RCC 7860 (cell line): ENCODE results near the gene RNF223.
A peak's percentile ranks its signal among the peaks of the same experiment; 100 is the strongest.

Source experiments
- DNase-seq: peaks from one replicate; pipeline ENCODE4 v3.0.0-alpha.2; 2015; ENCODE audit warnings: low spot score
- FAIRE-seq: peaks from 2 replicates; lab custom pipeline; 2012; peaks lifted over from hg19 to GRCh38; lab: Jason Lieb, UNC

Gene RNF223

DNA sequence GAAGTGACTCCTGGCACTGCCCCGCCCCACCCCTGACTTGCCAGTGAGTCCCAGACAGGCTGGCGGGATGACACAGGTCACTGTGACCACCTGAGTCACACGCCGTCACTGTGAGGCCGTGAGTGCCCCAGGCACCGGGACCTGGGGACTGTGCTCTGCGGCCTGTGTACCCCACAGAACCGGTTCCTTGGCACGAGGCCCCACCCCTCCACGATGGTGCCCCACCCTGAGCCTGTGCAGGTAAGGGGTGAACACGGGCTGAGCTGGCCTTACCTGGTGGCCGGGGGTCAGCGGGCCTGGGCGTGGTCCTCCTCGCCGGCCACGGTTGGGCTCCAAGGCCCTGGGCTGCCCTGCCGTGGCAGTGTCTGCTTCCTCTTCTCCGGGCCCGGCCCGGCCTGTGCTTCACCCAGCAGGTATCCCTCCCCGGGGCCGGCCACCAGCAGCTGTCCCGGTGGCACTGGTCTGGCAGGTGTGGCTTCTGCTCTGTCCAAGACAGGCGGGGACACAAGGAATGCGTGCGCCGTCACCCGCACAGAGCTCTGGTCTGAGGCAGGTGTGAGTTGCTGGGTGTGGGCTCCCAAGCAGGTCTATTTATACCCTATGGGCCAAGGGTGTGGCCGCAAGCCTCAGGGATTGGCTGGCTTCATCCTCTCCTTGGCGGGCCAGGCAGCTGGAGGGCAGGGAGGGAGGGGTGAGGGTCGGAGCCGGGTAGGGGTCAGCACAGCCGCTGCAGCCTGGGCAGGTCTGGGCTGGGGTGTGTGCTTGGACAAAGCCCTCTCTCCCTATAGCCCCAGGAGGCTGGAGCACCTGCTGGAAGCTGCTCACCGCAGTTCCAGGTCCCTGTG is at the start of gene RNF223:
Gene RNF223 (minus strand): TSS at position 564 of the 845 bp plus-strand sequence. CDS start 1,740 bp downstream, outside the sequence.
- DNase-seq (no peak), FAIRE-seq (no peak)

DNA sequence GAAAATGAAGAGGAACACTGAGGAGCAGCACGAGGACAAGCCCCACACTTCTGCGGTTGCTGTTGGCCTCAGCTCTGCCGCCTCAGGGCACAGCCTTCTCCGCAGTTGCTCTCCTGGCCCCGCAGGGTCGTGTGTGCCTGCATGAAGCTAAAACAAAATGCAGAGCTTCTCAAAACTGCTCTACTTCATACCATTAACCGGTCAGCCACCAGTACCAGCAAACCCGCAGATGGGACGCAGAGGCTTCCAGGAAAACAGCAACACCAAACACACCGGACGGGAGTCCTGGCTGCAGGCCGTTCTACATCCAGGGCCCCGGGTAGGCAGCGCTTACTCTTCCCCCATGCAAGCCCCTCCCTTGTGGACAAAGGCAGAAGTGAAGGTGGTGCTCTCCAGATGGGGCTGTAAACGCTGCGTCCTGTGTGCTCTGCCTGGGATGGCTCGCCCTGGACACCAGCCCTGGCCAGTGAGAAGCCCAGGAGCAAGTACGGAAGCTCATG is 48.9 kb upstream of the RNF223 start:
- DNase-seq (no peak), FAIRE-seq (no peak)

DNA sequence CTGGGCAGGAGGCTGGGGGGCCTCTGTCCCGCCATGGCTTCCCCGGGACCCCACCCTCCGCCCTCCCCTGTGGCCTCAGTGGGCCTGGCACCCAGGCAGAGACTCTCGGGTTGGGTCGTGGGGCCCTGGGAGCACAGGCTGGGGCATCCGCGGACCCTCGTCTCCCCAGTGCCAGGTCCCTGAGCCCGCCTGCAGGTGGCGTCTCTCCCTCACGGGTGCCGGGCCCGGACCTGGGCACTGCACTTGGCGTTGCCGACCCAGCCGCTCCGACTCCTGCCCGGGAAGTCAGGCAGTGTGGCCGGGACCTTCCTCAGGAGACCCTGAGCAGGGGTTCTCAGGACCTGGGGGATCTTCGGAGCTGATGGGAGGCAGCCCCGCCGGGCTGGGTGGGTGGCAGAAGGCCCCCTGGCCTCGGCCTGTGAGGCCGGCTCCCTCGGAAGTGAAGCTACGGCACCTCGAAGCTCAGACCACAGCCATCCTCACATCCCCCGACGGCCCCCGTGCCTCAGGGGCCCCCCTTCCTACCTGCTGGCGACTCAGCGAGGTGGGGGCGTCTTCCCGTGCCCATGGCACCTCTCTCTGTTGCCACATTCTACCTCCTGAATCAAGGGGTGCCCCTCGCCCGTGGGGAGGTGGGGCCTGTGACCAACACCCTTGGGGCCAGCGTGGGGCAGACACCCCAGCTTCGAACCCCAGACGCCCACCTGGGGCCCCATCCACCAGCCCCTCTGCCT is 48.1 kb upstream of the RNF223 start:
- FAIRE-seq = no peak
- DNase-seq = peak; percentile 52

DNA sequence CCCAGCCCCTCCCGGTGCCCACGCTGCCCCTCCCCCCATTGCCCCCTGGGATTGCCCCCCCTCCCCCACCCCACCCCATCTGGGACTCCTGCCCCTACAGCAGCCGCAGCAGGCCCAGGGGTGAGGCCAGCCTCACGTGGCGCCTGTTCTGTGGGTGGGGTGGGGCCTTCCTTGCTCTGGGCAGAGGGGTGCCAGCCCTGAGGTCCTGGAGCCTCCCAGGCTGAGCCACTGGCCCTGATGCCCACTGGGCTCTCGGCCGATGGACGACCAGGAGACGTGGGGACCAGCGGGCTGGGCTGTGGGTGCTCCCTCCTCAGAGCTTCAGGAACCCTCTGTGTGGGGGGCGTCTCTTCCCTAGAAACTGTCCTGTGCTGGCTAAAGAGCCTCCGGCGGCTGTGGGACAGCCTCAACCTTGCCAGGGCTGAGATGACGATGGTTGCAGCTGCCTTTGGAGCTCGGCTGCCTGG is 47.5 kb upstream of the RNF223 start:
- FAIRE-seq = no peak
- DNase-seq = no peak

DNA sequence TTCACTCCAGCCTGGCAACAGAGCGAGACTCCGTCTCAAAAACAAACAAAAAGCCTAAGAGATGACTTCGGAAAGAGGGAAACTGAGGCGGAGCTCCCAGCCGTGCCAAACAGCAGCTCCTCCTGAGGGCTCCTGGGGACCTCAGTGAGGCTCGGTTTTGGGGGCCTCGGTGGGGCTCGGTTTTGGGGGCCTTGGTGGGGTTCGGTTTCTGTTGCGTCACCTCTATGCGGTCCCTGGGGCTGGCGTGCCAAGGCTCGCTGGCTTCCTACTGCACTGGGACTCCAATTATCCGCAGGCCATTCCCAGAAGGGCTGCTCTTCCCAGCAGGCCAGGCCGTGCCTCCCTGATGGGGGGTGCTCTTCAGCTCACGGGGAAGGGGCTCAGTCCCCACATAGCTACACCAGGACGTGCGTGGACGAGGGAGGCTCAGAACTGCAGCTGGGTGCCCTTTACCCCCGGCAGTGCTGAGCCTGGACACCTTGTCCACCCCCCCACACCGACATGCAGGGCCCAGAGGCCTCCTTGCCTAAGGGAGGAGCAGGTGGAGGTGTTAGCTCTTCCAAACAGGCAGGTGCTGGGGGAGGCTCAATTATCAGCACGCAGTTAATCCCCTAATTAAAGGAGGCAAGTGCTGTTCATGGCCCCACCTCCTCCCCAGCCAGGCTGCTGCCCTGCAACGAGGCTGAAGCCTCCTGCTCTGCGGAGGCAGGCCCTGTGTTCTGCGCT is 46.9 kb upstream of the RNF223 start:
- no peak for DNase-seq

DNA sequence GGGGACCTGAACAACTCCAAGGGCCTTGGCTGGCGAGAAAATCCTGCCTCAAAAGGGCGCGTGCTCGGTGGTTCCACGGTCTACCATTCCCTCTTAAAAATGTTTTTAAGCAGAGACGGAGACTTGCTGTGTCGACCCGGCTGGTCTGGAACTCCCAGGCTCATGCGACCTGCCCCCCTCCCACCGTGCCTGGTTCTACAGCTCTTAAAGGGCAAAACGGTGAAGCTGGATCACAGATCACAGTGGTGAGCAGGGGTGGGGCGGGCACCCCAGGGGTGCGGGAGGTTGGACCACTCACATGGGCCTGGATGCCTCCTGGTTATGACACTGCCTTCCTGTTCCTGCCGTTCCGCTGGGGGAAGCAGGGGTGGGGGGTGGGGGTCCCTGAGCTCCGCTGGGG is 46.0 kb upstream of the RNF223 start:
- FAIRE-seq (no peak), DNase-seq (no peak)

More for the DNA sequence above, 46.9 kb upstream of the RNF223 start:
- FAIRE-seq = no peak

DNA sequence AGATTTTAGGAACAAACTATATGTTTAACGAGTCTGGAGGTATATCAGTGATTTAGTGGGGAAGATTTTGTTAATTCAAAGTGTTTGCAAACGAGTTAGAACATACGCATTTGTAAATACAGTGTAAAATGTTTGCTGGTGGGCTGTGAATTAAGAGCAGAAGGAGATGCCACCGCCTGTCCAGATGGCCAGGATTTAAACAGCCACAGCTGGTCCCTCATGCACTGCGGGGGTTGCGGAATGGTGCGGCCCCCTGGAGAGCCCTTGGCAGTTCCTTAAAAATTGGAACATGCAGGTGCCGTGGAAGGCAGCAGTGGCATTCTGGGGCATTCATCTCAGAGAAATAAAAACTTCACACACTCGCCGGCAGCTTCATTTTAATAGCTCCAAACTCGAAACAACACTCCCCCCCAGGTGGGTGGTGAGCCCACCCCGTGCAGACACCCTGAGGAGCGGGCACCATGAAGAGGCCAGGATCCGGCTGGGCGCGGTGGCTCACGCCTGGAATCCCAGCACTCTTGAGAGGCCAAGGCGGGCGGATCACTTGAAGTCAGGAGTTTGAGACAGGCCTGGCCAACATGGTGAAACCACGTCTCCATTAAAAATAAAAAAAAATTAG is 45.3 kb upstream of the RNF223 start:
- DNase-seq (no peak), FAIRE-seq (no peak)

DNA sequence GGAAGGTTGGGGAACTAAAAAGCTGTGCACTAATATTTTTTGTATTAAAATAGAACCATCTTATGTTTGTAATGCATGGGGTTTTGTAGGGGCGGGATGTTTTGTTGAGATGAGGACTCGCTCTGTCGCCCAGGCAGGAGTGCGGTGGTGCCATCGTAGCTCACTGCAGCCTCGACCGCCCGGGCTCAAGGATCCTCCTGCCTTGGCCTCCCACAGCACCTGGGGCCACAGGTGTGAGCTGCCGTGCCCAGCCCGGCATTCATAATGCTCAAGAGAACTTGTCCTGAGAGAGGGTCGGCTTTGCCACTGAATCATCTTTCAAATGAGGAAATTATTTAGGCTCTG is 44.7 kb upstream of the RNF223 start:
- no peak for FAIRE-seq

DNA sequence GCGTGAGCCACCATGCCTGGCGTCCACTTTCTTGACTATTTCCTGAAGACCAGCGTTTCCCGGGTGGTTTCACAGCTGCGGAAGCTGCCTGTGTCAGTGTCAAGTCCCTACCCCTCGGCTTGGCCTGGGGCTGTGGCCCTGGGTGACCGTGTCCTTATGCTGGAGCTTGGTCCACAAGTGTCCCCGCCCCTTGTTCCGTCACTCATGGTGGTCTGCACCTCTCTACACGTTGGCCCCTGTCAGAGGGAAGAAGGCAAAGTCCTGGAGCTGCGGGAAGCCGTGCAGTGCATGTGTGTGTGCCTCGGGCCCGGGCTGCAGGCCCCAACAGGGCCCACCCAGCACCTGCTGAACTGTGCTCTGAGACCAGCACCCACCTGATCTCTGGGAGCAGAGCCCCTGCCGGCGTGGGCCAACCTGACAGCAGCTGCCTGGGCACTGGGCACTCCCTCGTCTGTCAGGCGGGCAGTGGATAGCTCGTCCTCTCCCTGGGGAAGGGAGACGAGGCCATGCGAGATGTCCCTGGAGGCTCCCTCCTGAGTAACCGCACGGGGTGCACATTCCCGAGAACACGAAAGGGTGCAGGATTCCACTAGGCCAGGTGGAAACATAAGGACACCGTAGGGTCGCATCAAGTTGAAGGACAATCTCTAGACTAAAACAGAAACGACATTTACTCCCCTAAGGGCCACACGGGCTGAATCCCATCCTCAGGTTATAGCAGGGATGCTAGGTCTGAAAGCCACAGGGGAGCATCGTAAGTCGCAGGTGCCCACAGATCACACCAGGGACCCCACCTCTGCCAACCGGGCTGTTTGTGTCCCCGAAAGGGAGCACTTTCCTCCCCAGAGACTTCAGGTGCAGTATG is 44.1 kb upstream of the RNF223 start:
- DNase-seq (no peak), FAIRE-seq (no peak)

More for the DNA sequence above, 44.7 kb upstream of the RNF223 start:
- no peak for DNase-seq

DNA sequence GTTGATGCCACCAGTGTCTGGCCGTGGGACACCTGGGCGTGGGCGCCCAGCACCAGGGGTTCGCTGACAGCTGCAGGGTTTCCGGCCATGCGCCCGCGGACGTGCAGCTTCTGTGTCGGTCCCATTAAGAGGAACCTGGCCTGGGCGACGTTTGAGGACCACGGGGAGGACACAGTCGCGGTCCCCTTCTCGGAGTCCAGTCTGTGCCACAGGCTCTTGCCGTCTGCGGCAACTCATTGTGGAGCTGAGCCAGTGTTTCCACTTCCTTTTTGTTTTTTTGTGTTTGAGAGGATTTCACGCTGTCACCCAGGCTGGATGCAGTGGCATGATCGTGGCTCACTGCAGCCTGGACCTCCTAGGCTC is 43.3 kb upstream of the RNF223 start:
- FAIRE-seq (no peak), DNase-seq (no peak)

DNA sequence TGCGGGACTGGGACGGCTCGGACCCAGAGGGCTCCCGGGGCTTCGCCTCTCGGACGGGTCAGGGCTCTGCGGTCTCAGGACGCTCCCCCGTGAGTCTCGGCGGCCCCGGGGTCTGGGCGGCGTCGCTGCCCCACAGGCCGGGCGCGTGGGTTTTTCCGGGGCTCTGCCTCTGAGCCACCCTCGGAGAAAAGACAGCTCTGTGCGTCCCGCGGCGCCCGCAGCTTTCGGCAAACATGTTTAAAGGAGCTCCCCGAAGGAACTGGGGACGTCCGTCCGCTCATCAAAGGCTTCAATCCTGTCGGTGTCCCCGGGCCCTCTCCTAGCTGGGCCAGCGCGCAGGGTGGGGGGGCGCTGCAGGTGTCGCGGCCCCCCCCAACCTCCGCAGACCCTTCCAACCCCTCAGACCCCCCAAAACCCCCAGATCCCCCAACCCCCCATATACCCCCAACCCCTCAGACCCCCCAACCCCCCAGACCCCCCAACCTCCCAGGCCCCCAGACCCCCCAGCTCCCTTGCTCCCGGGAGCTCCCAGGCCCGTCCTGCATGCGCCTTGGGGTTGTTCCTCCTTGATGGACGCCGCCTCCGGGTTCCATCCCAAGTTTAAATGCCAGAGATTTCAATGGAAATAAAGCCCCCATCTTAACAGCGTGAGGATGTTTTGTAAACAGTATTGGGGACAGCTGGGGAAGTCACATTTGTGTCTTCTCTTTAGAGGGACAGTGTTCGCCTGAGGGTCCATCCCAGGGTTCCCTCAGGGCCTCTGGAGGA is 42.8 kb upstream of the RNF223 start:
- no peak for FAIRE-seq
- no peak for DNase-seq

DNA sequence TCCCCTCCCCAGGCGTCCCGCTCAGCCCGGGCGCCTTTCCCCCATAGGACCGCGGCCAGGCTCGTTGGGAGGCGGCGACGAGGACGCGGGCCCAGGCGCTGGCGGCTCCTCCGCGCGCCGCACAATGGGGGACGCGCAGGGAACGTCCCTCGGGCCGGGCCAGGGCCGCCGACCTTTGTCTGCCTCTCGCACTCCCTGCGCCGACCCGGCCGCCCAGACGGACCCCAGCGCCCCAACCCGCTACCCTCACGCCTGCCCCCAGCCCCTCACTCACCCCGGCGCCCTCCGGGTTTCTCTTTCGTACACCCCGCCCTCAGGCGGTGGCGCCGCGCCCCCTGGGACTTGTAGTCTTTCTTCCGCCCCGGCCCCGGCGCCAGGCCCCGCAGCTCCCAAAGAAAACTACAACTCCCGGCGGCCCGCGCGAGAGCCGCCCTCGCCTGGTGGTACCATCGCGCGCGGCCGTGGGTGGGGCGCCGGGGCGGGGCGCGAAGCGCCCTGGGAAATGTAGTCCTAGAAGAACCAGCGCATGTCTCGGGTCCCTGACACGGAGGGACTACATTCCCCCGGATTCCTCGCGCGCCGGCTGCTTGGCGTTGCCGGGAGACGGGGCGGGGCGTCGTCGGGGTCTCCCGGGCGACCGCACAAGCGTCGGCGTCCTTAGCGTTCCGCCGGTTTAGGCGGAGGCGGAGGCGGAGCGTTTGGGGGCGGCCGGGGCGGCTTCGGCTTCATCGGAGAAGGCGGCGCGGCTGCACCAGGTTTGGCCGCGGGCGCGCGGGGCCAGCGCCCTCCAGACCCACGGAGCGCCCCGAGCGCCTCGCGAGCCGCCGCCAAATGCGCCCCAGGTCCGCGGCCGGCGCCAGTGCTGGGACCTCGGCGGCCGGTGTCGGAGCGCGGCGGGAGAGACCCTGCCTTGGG is 41.9 kb upstream of the RNF223 start, which contains the start of gene C1orf159:
Gene C1orf159 (minus strand): TSS at position 304 of the 915 bp plus-strand sequence. CDS start 24,546 bp downstream, outside the sequence.
- DNase-seq = peak; percentile 95
- FAIRE-seq = no peak

DNA sequence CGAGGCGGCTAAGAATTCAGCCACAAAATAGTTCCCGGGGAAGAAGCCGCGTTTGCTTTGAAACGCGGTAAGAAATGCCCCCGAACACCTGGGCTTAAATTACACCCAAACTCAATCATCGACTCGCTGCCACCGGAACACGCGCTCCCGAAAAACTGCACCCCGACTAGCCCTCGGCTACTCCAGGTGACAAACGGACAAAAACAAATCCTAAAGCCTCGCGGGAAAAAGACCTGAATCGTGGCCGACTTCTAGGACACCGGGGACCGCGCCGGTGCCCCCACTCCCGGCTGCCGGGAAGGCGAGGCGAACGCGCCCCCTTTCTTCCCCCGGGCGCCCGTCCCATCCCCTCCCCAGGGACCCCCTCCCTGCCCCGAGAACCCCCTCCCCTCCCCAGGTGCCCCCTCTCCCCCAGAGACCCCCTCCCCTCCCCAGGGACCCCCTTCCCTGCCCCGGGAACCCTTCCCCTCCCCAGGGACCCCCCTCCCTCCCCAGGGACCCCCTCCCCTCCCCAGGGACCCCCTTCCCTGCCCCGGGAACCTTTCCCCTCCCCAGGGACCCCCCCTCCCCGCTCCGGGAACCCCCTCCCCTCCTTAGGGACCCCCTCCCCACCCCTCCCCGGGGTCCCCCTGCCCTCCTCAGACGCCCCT is 41.2 kb upstream of the RNF223 start:
- DNase-seq (no peak), FAIRE-seq (no peak)

DNA sequence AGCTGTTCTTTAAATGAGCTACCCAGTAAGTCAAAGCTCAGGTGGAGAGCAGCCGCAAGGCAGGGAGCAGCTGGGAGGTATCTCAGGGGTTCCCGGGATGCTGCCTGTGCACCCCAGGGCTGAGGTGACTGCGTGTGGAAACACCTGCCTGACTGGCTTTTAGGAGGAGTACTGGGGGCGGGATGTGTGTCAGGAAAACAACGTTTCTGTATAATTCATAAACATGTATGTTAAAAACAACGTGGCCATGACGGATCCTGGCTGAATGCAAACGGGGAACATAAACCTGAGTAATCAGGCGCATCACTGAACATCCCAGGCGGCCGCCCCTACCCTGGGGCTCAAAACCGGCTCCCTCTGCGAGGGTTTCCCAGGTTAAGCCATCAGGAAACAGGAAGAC is 40.3 kb upstream of the RNF223 start:
- DNase-seq = no peak
- no peak for FAIRE-seq

DNA sequence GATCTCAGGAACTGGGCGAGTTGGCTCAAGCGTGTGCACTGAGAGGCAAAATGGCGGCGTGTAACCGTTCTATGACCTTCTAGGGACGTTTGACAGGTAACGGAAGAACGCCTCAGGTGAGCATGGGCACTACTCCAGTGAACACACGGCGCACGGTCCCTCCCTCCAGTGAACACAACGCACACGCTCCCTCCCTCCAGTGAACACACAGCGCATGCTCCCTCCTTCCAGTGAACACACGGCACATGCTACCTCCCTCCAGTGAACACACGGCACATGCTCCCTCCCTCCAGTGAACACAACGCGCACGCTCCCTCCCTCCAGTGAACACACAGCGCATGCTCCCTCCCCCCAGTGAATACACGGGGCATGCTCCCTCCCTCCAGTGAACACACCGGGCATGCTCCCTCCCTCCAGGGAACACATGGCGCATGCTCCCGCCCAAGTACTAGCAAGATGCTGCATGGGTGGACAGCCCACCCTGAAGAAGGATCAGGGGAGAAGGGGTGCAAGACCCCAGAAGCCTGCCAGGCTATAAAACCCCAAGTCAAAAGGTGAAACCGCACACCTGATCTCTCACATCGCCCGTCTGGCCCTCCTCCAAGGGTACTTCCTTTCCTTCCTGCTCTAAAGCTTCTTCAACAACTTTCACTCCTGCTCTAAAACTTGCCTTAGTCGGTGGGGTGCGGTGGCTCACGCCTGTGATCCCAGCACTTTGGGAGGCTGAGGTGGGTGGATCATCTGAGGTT is 38.3 kb upstream of the RNF223 start:
- FAIRE-seq = no peak
- DNase-seq = no peak

DNA sequence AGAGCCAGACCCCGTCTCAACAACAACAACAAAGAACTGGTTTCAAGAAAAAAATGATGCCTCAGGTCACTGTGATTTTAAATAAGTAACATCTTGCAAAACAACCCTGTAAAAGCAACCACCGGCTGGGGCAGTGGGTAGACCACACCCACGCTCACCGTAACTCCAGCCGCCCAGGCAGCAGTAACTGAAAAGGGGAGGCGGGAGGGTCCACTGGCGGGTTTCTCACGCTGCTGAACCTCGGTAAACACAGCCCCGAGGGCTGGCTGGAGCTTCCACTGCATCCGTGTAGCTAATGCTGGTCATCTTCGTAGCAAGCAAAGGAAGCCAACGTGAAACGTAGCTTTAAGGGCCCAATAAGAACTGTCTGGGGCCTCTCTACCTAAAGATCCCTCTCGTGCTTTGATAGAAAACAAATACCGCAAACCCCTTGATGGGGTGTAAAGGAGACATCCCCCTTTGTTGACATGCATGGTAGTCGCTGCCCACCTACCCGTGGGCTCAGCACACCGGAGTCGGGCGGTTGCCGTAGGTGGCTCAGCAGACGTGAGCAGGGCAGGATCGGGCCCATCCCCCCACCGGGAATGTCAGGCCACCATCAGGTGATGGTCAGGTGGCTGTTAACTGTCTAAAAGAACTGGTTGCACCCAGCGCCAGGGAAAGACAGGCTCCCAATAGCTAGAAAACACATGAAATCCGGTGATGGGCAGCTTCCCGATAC is 37.6 kb upstream of the RNF223 start:
- no peak for DNase-seq
- no peak for FAIRE-seq
